Hematopoietic multipotent progenitor cell treated with erythropoietin and hydrocortisone succinate and interleukin-3 and kit ligand, for 17 days (in vitro differentiated cells): ENCODE results near the gene PHF24.
"Not testable (repeated sequence)": the region's sequence is repeated elsewhere in the genome, so short reads cannot be mapped to it uniquely, and the experiment has no call there.

ENCODE experiments used
- DNase-seq: peaks from one replicate; pipeline ENCODE4 v3.0.0-alpha.2; 2015; ENCODE audit warnings: low spot score

The PHF24 gene

DNA sequence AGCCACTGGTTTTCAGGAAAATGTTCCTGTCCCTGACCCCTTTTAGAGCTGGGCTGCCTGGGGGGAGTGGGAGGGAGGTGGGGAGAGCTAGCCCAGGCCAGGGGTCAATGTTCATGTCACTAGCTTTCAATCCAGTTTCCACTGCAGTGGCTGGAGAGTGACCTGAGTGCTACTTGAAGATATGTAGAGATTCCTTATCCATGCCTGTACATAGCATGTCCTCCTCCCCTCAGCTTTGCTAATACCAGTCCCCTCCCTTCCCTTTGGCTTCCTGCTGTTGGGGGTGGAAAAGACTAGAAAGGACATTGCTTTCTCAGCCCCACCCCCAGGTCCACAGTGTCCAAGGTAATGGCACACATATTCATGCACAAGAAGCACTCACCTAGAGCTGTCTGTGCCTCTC, 39.3 kb downstream of the PHF24 start:
- DNase-seq = no peak

- no peak for DNase-seq
These were observed 40.2 kb downstream of the PHF24 start for GRCh38 chr9:34998266-34998665.

GRCh38 chr9:34999576-34999975, 41.5 kb downstream of the PHF24 start:
- no peak for DNase-seq

- no peak for DNase-seq
These were observed 42.6 kb downstream of the PHF24 start for GRCh38 chr9:35000535-35001284.

- no peak for DNase-seq
These were observed 43.2 kb downstream of the PHF24 start for GRCh38 chr9:35001285-35001677.

GRCh38 chr9:35001803-35002502, 43.9 kb downstream of the PHF24 start:
- DNase-seq = no peak

DNA sequence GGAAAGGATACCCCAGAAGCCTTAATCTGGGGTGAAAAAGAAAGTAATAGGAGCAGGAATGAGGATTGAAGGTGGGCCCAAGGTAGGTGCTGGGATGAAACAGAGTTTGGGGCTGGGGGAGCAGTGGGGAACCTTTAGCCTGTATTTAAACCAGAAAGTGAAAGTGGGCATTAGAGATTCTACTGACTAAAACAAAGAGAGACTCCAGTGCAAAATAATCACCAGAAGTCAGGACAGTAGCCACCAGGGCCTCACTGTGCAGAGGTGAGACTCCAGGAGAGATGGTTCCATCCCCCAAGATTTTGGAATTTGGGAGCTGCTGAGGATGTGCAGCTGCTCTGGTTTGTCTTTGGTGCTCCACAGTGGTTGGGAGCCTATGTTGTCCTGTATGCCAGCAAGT, 44.5 kb downstream of the PHF24 start:
- no peak for DNase-seq

- DNase-seq = not testable (repeated sequence)
These were observed 46.2 kb downstream of the PHF24 start for GRCh38 chr9:35004299-35004698.

DNA sequence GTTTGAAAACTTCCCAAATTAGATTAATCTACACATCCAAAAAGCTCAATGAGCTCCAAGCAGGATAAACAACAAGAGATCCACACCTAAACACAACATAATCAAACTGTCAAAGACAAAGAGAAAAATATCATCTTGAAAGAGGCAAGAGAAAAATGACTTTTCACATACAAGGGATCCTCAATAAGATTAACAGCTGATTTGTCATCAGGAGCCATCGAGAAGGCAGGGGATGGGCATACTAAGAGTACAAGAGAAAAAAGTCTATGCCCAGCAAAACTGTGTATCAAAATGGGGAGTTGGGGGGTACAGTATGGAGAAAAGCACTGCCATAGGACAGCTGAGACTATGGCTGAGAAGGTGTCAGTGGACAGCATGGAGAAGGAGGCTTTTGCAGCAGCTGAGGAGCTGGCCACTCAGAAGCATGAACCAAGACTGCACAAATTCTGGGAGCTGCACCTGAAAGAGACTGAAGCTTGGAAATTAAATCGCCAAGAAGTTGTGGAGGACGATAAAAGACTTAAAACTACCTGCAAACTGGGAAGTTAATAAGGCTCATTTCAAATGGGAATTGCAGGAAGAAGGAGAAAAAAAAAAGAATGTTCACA, 52.4 kb downstream of the PHF24 start:
- no peak for DNase-seq

DNA sequence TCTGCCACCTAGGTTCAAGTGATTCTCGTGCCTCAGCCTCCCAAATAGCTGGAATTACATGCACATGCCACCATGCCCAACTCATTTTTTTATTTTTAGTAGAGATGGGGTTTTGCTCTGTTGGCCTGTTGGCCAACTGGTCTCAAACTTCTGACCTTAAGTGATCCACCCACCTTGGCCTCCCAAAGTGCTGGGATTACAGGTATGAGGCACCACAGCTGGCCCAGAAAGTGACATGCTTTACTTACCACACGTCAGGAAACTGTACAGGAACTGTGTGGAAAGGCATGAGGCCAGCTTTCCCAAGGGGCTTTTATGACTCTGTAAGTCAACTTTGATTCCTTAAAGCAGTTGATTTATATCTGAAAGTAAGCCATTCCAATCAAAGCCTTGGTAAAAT, 56.4 kb downstream of the PHF24 start:
- DNase-seq = no peak

DNA sequence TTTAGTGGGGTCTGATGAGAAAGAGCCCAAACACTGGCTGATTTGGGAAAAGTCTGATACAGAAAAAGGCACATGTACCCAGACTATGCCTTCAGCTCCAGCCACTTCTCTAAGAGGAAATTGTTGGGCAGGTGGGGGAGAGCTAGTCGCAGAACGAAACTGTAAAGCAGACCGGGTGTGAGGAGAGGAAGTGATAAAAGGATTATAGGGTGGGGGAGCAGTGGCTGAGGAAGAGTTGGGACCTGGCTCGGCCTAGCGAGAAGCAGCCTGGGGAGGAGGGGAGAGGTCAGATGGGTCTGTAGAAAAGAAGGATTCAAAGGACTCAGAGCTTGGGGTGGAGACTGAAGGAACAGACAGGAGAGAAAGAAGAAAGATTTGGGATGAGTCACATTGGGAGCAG, 65.4 kb downstream of the PHF24 start:
- DNase-seq = not testable (repeated sequence)

- DNase-seq = no peak
These were observed 68.6 kb downstream of the PHF24 start for GRCh38 chr9:35026671-35027070.

DNA sequence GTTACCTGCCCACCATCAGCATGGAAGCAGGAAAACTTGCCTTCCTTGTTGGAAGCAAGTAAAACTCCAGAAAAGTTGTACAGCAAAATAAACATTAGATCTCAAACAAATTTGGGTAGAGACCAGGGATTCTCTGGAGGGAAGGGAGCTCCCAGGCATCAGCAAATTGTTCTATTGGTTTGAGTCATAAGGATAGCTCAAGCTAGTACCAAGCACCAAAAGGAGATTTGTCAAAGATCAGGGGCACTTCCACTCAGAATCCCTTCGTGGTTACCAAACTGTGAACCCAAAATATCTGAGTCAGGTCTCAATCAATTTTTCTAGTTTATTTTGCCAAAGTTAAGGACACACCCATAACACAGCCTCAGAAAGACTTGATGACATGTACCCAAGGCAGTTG, 69.3 kb downstream of the PHF24 start:
- DNase-seq = no peak

GRCh38 chr9:35027860-35028259, 69.8 kb downstream of the PHF24 start:
- no peak for DNase-seq

- DNase-seq = no peak
These were observed 70.3 kb downstream of the PHF24 start for GRCh38 chr9:35028341-35028740.

GRCh38 chr9:35029241-35029640, 71.2 kb downstream of the PHF24 start:
- no peak for DNase-seq

DNA sequence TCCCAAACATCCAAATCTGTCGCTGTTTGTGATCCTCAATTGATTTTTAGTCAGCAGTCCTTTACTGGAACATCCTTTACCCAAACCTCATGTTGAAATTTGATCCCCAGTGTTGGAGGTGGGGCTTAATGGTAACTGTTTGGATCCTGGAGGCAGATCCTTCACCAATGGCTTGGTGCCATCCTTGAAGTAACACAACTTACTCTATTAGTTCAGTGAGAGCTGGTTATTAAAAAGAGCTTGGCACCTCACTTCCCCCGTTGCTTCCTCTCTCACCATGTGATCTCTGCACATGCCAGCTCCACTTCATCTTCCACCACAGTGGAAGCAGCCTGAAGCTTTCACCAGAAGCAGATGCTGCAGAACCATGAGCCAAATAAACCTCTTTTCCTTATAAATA, 71.8 kb downstream of the PHF24 start:
- DNase-seq = no peak
